ENCODE measurements around the gene KRTAP10-8.

- TF ChIP-seq NR1H2 (CRISPR knock-in tag; IDR thresholded peaks at IDR 0.05), result no peak
- TF ChIP-seq MAX (CRISPR knock-in tag; IDR thresholded peaks at IDR 0.05), result no peak
- no peak for TF ChIP-seq E2F4 (CRISPR knock-in tag; IDR thresholded peaks at IDR 0.05; ENCODE audit: borderline replicate concordance, low read depth)
- no peak for TF ChIP-seq CTCF (IDR thresholded peaks at IDR 0.05)
- TF ChIP-seq IRF2 (CRISPR knock-in tag; IDR thresholded peaks at IDR 0.05; ENCODE audit: borderline replicate concordance, low read depth), result no peak
- TF ChIP-seq NFYB (CRISPR knock-in tag; conservative IDR thresholded peaks at IDR 0.05; ENCODE audit: low read depth), result no peak
- no peak for TF ChIP-seq RELA (CRISPR knock-in tag; IDR thresholded peaks at IDR 0.05; ENCODE audit: borderline replicate concordance)
- TF ChIP-seq JAZF1 (CRISPR knock-in tag; IDR thresholded peaks at IDR 0.05), result no peak
- TF ChIP-seq ZNF416 (CRISPR knock-in tag; IDR thresholded peaks at IDR 0.05), result no peak
- no peak for TF ChIP-seq OVOL2 (CRISPR knock-in tag; IDR thresholded peaks at IDR 0.05; ENCODE audit: borderline replicate concordance)
- no peak for TF ChIP-seq ZNF423 (CRISPR knock-in tag; IDR thresholded peaks at IDR 0.05)
- no peak for TF ChIP-seq ARID4B (CRISPR knock-in tag; IDR thresholded peaks at IDR 0.05; ENCODE audit: borderline replicate concordance)
- no peak for TF ChIP-seq CBFB (CRISPR knock-in tag; IDR thresholded peaks at IDR 0.05; ENCODE audit: low read depth)
These were observed 15.7 kb upstream of the KRTAP10-8 start for GRCh38 chr21:44596068-44596725.
